Measurements from ENCODE around the gene OGFOD2. TPM values are rescaled to one million over a fixed set of nuclear protein-coding genes. Genes with fewer than 3 reads are reported as not detected.

OGFOD2 gene
- total RNA-seq, 1 experiment from 2014 or later: 16.3 TPM

DNA sequence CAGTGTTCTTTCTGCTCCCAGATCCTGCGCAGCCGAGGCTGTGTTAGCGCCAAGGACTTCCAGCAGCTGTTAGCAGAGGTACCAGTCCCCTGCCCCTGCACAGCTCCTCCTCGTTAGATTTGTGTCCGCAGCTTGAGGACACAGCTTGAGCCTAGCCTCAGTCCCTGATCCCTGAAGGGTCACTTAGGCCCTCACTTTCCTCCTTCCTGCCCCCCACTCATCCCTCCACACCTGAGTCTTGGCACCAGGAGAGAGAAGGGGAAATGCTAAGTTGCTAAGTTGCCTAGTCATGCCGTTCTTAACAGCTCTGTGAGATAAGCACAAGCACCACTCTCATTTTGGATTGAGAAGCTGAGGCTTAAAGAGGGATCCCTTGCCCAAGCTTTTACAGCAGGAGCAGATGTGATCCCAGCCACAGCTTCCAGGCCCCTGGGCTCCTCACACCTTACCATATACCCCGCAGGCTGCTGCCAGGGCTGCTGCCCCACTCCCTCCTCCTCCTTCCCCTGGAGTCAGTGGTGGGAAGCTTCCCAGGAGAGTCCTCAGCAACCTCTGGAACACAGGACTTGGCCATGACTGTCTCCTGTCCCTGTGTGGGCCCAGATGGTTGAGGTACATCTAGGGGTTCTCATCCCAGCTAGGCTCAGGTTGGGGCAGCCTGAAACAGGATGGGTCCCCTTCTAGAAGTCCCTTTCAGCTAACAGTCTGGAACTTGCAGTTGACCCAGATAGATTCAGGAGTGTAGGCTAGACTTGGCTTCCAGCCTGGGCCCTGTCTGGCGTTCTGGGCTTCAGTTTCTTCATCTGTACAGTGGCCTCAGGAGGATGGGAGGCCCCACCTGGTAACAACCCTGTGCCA lies 975 bp downstream of the OGFOD2 start:
- Histone ChIP-seq H3K4me3 (peak overlapping the region; percentile 90), H3K36me3 (peaks cover 57% of the 10 kb centered on the region), H3K27me3 (replicated peaks) (no peaks in the 10 kb centered on the region), H3K4me1 (replicated peaks) (peaks cover 21% of the 10 kb centered on the region), H3K9me3 (replicated peaks) (no peaks in the 10 kb centered on the region), H3K27ac (peak overlapping the region; percentile 94)
- DNase-seq (ENCODE audit: low read depth in 1 of 2, low spot score in 2 of 2): no peak

DNA sequence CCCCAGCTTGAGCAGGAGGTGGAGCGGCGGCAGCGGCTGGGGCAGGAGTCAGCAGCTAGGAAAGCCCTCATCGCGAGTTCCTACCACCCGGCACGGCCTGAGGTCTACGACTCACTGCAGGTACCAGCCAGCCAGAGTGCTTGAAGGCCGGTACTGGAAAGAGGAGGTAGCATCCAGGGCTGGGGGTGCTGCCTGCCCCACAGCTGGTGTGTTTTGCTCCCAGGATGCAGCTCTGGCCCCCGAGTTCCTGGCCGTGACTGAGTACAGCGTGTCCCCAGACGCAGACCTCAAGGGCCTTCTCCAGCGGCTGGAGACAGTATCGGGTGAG lies 1.6 kb downstream of the OGFOD2 start:
- no peak overlapping the region for H3K4me3 ChIP-seq
- H3K9me3 ChIP-seq (replicated peaks): no peaks in the 10 kb centered on the region
- H3K4me1 ChIP-seq (replicated peaks): peaks cover 27% of the 10 kb centered on the region
- no peaks in the 10 kb centered on the region for H3K27me3 ChIP-seq (replicated peaks)
- DNase-seq (ENCODE audit: low read depth in 1 of 2, low spot score in 2 of 2): no peak
- H3K27ac ChIP-seq: no peak overlapping the region
- peaks cover 62% of the 10 kb centered on the region for H3K36me3 ChIP-seq

DNA sequence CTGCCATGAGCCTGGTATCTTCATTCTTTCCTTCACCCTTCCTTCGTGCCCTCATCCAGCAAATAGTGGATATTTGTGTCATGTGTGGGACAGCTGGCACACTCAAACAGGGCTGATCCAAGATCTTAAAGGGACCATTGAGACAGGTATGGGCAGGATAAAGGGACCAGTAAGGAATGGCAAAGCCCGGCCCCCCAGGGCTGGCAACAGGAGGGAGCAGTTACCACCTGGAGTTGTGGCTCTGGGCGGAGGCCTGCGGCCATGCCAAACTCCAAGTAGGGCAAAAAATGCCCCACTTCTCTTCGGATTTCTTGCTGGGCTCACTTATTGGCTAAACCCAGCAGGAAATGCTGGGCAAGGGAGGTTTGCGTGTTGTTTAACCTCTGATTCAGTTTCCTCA lies 2.1 kb downstream of the OGFOD2 start:
- peaks cover 67% of the 10 kb centered on the region for H3K36me3 ChIP-seq
- peaks cover 33% of the 10 kb centered on the region for H3K4me1 ChIP-seq (replicated peaks)
- H3K4me3 ChIP-seq: no peak overlapping the region
- H3K27ac ChIP-seq: no peak overlapping the region
- no peaks in the 10 kb centered on the region for H3K27me3 ChIP-seq (replicated peaks)
- no peak for DNase-seq (ENCODE audit: low read depth in 1 of 2, low spot score in 2 of 2)
- no peaks in the 10 kb centered on the region for H3K9me3 ChIP-seq (replicated peaks)

- no peak overlapping the region for H3K4me3 ChIP-seq
- no peaks in the 10 kb centered on the region for H3K9me3 ChIP-seq (replicated peaks)
- no peaks in the 10 kb centered on the region for H3K27me3 ChIP-seq (replicated peaks)
- H3K36me3 ChIP-seq: peaks cover 74% of the 10 kb centered on the region
- no peak for DNase-seq (ENCODE audit: low read depth in 1 of 2, low spot score in 2 of 2)
- H3K27ac ChIP-seq: no peak overlapping the region
- H3K4me1 ChIP-seq (replicated peaks): peaks cover 37% of the 10 kb centered on the region
Measured at GRCh38 chr12:122977655-122978392, 2.8 kb downstream of the OGFOD2 start.

DNA sequence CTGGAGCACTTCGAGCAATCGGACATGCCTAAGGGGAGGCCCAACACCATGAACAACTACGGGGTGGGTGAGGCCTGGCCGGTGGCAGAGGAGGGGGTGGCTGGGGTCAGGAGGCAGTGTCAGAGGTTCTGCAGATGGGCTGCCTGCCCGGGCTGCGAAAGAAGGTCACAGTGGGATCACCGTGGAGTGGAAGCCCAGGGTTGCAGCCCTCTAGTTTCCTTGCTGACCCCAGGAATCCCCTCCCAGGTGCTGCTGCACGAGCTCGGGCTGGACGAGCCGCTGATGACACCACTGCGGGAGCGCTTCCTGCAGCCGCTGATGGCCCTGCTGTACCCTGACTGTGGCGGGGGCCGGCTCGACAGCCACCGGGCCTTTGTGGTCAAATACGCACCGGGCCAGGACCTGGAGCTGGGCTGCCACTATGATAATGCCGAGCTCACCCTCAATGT lies 3.5 kb downstream of the OGFOD2 start:
- no peak for DNase-seq (ENCODE audit: low read depth in 1 of 2, low spot score in 2 of 2)

DNA sequence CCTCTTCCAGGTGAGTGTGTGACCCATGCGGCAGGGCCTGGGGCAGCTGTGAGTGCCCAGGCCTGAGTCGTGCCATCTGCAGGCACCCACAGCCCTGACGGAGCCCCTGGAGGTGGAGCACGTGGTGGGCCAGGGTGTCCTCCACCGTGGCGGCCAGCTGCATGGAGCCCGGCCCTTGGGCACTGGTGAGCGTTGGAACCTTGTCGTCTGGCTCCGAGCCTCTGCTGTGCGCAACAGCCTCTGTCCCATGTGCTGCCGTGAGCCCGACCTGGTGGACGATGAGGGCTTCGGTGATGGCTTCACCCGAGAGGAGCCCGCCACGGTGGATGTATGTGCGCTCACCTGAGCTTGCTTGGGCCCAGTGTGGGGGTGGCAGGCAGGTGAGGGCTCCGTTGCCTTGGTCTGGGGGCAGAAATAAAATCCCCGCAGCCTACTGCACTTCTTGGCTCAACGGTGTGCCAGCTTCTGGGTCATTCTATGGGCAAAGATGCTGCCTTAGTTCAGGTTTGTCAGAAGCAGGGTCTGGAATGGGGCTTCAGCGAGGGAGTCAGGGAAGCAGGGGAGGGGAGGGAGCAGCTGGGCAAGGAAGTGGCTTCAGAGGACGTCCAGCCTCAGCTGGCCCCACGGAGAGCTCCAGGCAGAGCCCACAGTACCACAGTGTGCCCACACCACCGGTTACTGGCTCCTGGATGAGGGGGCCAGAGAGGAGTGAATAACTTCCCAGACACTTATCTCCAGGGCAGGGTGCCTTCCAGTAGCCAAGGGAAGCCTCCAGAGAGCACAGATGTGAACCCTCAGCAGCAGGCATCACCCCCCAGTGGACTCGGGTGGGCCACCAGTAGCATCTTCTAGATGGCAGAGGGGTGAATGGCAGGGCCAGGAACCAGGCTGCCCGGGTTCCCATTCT lies 4.2 kb downstream of the OGFOD2 start:
- peak overlapping the region; percentile 69 for H3K27ac ChIP-seq
- no peaks in the 10 kb centered on the region for H3K27me3 ChIP-seq (replicated peaks)
- DNase-seq (ENCODE audit: low read depth in 1 of 2, low spot score in 2 of 2): no peak
- no peaks in the 10 kb centered on the region for H3K9me3 ChIP-seq (replicated peaks)
- peaks cover 85% of the 10 kb centered on the region for H3K36me3 ChIP-seq
- H3K4me3 ChIP-seq: peak overlapping the region; percentile 89
- H3K4me1 ChIP-seq (replicated peaks): peaks cover 37% of the 10 kb centered on the region

More for the DNA sequence above, 3.5 kb downstream of the OGFOD2 start:
- H3K27ac ChIP-seq: no peak overlapping the region
- peaks cover 37% of the 10 kb centered on the region for H3K4me1 ChIP-seq (replicated peaks)
- H3K36me3 ChIP-seq: peaks cover 79% of the 10 kb centered on the region
- H3K27me3 ChIP-seq (replicated peaks): no peaks in the 10 kb centered on the region
- no peaks in the 10 kb centered on the region for H3K9me3 ChIP-seq (replicated peaks)
- H3K4me3 ChIP-seq: no peak overlapping the region

DNA sequence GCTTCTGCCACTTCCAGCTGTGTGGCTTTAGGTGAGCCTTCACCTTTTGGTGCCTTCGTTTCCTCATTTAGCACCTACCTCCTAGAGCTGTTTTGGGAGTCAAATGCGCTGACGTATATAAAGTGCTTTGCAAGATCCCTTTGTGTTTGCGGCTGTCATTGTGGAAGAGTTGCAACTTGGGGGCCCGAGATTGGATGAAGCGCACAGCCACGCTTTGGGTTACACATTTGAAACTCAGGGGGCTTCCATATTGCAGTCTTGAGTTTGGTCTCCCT lies 4.8 kb downstream of the OGFOD2 start:
- H3K27ac ChIP-seq: peak overlapping the region; percentile 69
- no peaks in the 10 kb centered on the region for H3K27me3 ChIP-seq (replicated peaks)
- H3K4me1 ChIP-seq (replicated peaks): peaks cover 37% of the 10 kb centered on the region
- peak overlapping the region; percentile 89 for H3K4me3 ChIP-seq
- H3K36me3 ChIP-seq: peaks cover 85% of the 10 kb centered on the region
- no peaks in the 10 kb centered on the region for H3K9me3 ChIP-seq (replicated peaks)
- no peak for DNase-seq (ENCODE audit: low read depth in 1 of 2, low spot score in 2 of 2)

DNA sequence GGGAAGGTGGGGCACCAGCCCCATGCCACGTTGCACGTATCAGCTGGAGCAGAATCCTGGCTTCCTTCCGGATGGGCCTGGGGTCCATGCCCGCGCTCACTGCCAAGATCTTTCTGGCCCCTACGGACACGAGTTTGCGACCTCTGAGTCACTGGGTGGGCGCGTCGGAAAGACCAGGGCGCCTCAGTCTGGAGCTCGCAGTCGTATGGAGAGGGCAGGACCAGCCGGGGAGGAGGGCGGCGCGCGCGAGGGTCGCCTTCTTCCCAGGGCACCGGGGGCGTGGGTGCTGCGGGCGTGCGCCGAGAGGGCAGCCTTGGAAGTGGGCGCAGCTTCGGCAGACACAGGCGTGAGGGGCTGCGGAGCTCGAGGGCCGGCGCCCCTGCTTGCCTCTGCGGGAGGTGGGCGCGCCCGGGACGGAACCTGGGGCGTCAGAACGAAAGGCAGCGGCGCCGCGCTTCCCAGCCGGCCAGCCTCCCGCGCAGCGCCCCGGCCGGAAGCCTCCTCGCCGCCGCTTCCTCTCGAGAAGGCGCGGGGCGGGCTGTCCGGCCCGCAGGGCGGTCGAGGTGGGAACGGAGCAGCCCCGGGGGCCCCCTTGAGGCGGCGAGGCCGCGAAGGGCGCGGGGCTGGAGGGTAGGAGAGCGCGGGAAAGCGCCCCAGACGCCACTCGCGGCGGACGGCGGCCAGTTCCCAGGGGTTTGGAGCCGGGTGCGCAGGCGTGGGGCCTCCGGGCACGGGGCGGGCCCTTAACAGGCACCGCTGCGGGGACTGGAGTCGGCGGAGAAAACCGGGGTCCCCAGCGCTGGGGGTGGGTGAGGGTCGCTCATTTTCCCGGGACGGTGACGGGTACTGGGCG lies 5.4 kb downstream of the OGFOD2 start, which contains the start of gene ARL6IP4:
TSS of gene ARL6IP4 (plus strand) at position 499 of the 853 bp plus-strand sequence. CDS start 459 bp downstream, outside the sequence.
- H3K4me3 ChIP-seq: peak within 1 kb of the TSS; percentile 89

GRCh38 chr12:122981036-122981471 lies 6.0 kb downstream of the OGFOD2 start:
- Histone ChIP-seq H3K4me1 (replicated peaks) (peaks cover 32% of the 10 kb centered on the region), H3K4me3 (peak overlapping the region; percentile 89)
- no peak for DNase-seq (ENCODE audit: low read depth in 1 of 2, low spot score in 2 of 2)

More for the DNA sequence above, 5.4 kb downstream of the OGFOD2 start, which contains the start of gene ARL6IP4:
- DNase-seq (ENCODE audit: low read depth in 1 of 2, low spot score in 2 of 2): peak; percentile 71 to 78
- Histone ChIP-seq H3K36me3 (peaks cover 81% of the 10 kb centered on the region), H3K9me3 (replicated peaks) (no peaks in the 10 kb centered on the region), H3K27me3 (replicated peaks) (no peaks in the 10 kb centered on the region), H3K27ac (peak within 1 kb of the TSS; percentile 69), H3K4me1 (replicated peaks) (peaks cover 37% of the 10 kb centered on the region)

DNA sequence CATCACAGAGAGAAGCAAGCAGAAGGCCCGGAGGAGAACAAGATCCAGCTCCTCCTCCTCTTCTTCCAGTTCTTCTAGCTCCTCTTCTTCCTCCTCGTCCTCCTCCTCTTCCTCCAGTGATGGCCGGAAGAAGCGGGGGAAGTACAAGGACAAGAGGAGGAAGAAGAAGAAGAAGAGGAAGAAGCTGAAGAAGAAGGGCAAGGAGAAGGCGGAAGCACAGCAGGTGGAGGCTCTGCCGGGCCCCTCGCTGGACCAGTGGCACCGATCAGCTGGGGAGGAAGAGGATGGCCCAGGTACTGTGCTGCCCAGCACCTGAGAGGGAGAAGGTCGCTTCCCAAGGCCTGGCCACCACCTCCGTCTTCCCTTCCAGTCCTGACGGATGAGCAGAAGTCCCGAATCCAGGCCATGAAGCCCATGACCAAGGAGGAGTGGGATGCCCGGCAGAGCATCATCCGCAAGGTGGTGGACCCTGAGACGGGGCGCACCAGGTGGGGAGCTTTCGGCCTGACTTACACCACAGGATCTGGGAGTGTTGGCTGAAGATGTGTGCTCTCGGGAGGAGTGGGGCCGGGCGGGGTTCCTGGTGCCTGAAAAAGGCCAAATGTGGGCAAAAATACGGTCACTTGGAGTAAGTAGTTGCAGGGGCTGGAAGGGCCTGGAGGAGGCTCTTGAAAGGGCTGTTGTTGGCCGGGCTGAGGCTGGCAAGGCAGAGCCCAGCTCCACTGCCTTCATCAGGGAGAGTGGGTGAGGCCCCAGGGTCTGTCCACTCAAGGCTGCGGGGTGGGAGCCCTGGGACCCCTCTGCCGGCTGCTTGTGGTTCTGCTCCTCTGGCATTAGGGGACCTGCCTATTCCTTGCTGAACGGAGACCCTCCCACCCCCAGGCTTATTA lies 6.8 kb downstream of the OGFOD2 start:
- Histone ChIP-seq H3K4me3 (peak overlapping the region; percentile 89), H3K27ac (peak overlapping the region; percentile 69; the same call in 1 of the 2 replicates), H3K36me3 (peaks cover 67% of the 10 kb centered on the region), H3K27me3 (replicated peaks) (no peaks in the 10 kb centered on the region), H3K4me1 (replicated peaks) (peaks cover 26% of the 10 kb centered on the region), H3K9me3 (replicated peaks) (no peaks in the 10 kb centered on the region)
- no peak for DNase-seq (ENCODE audit: low read depth in 1 of 2, low spot score in 2 of 2)

More at GRCh38 chr12:122981036-122981471, 6.0 kb downstream of the OGFOD2 start:
- Histone ChIP-seq H3K27me3 (replicated peaks) (no peaks in the 10 kb centered on the region), H3K9me3 (replicated peaks) (no peaks in the 10 kb centered on the region), H3K27ac (peak overlapping the region; percentile 69), H3K36me3 (peaks cover 74% of the 10 kb centered on the region)

- peaks cover 60% of the 10 kb centered on the region for H3K36me3 ChIP-seq
- H3K4me1 ChIP-seq (replicated peaks): peaks cover 26% of the 10 kb centered on the region
- no peaks in the 10 kb centered on the region for H3K27me3 ChIP-seq (replicated peaks)
- H3K4me3 ChIP-seq: no peak overlapping the region
- no peak overlapping the region for H3K27ac ChIP-seq
- no peaks in the 10 kb centered on the region for H3K9me3 ChIP-seq (replicated peaks)
- DNase-seq (ENCODE audit: low read depth in 1 of 2, low spot score in 2 of 2): no peak
Measured at GRCh38 chr12:122982477-122982815, 7.4 kb downstream of the OGFOD2 start.
